ENCODE results near the gene PIK3R2.
"Not testable (repeated sequence)": the region's sequence is repeated elsewhere in the genome, so short reads cannot be mapped to it uniquely, and the experiment has no call there.

The PIK3R2 gene

GRCh38 chr19:18208098-18208951, 55.4 kb downstream of the PIK3R2 start:
- DNase-seq (ENCODE audit: low read depth, low spot score), result no peak
- peak overlapping the region; percentile 27 for H3K4me3 ChIP-seq (ENCODE audit: low read depth, low read length)
- ChIA-PET CTCF (interaction anchor here (0.6 to 11.1 kb wide), 15 partner anchors 12 to 208 kb away, joined by 3 to 217 read pairs (median 5); partner anchors contain the start of gene MPV17L2), POLR2A (interaction anchor here (0.6 to 0.9 kb wide), 3 partner anchors 72 to 122 kb away, joined by 3 read pairs; no protein-coding TSS in a partner anchor)
- peak; percentile 66 for TF ChIP-seq CTCF (IDR thresholded peaks at IDR 0.05; ENCODE audit: insufficient read depth, low read length, missing control alignments)

- H3K4me3 ChIP-seq (ENCODE audit: low read depth, low read length); POLR2A ChIA-PET; DNase-seq (ENCODE audit: low read depth, low spot score): not testable (repeated sequence)
- CTCF ChIA-PET, result interaction anchor here (1.3 to 11.1 kb wide), 4 partner anchors 13 to 97 kb away, joined by 4 to 217 read pairs (median 4); a partner anchor contains a TSS
These were observed 56.9 kb downstream of the PIK3R2 start for GRCh38 chr19:18209912-18210311.

GRCh38 chr19:18211683-18212082, 58.7 kb downstream of the PIK3R2 start:
- no peak for TF ChIP-seq CTCF (IDR thresholded peaks at IDR 0.05; ENCODE audit: insufficient read depth, low read length, missing control alignments)
- no peak for DNase-seq (ENCODE audit: low read depth, low spot score)
- POLR2A ChIA-PET, result interaction anchor here (0.6 kb wide), 1 partner anchor 42 kb away, joined by 5 read pairs; no protein-coding TSS in a partner anchor
- CTCF ChIA-PET, result interaction anchor here (0.9 kb wide), 1 partner anchor 41 kb away, joined by 3 read pairs; no protein-coding TSS in a partner anchor
- H3K4me3 ChIP-seq (ENCODE audit: low read depth, low read length), result no peak overlapping the region

- CTCF ChIA-PET, result interaction anchor here (1.0 to 1.1 kb wide), 3 partner anchors 37 to 65 kb away, joined by 3 read pairs; no protein-coding TSS in a partner anchor
- TF ChIP-seq CTCF (IDR thresholded peaks at IDR 0.05; ENCODE audit: insufficient read depth, low read length, missing control alignments), result no peak
- DNase-seq (ENCODE audit: low read depth, low spot score), result no peak
- no peak overlapping the region for H3K4me3 ChIP-seq (ENCODE audit: low read depth, low read length)
- POLR2A ChIA-PET, result no interaction called here
These were observed 61.9 kb downstream of the PIK3R2 start for GRCh38 chr19:18214779-18215433.

GRCh38 chr19:18216789-18217188, 63.8 kb downstream of the PIK3R2 start:
- no peak overlapping the region for H3K4me3 ChIP-seq (ENCODE audit: low read depth, low read length)
- POLR2A ChIA-PET, result no interaction called here
- CTCF ChIA-PET, result interaction anchor here (1.8 kb wide), 1 partner anchor 35 kb away, joined by 8 read pairs; no protein-coding TSS in a partner anchor
- DNase-seq (ENCODE audit: low read depth, low spot score), result no peak
- TF ChIP-seq CTCF (IDR thresholded peaks at IDR 0.05; ENCODE audit: insufficient read depth, low read length, missing control alignments), result no peak

GRCh38 chr19:18218159-18218558, 65.2 kb downstream of the PIK3R2 start:
- no peak overlapping the region for H3K4me3 ChIP-seq (ENCODE audit: low read depth, low read length)
- POLR2A ChIA-PET, result no interaction called here
- no peak for TF ChIP-seq CTCF (IDR thresholded peaks at IDR 0.05; ENCODE audit: insufficient read depth, low read length, missing control alignments)
- CTCF ChIA-PET, result interaction anchor here (1.2 to 4.7 kb wide), 3 partner anchors 13 to 60 kb away, joined by 3 to 21 read pairs (median 4); no protein-coding TSS in a partner anchor
- no peak for DNase-seq (ENCODE audit: low read depth, low spot score)

Data from AG04449 (cell line).